Liver (tissue), 9 donors: ENCODE data around the gene POT1. TPM values are rescaled to one million over a fixed set of nuclear protein-coding genes. Genes with fewer than 3 reads are reported as not detected.

ENCODE experiments used
- DNase-seq: peaks from one replicate; pipeline ENCODE4 v3.0.0-alpha.2; 2017; ENCODE audit warnings: low spot score
- H3K27ac ChIP-seq, 2 donors: one replicate each; pipeline ENCODE4 v1.7.0; 2013; ENCODE audit warnings: inconsistent platforms in 2 of 2, low read length in 2 of 2, control low read depth in 1 of 2, low read depth in 1 of 2, mild to moderate bottlenecking in 1 of 2
- H3K27me3 ChIP-seq, 4 donors: one replicate each; pipeline versions ENCODE4 v1.6.1 to v1.7.0; 2013; ENCODE audit warnings: low read length in 3 of 4, inconsistent platforms in 1 of 4, mild to moderate bottlenecking in 1 of 4, moderate library complexity in 1 of 4; ENCODE audit not compliant: control insufficient read depth in 4 of 4, insufficient read depth in 4 of 4
- H3K36me3 ChIP-seq, 4 donors: one replicate each; pipeline versions ENCODE4 v1.6.1 to v1.7.0; 2013; ENCODE audit warnings: low read length in 3 of 4, mild to moderate bottlenecking in 3 of 4, low read depth in 1 of 4, moderate library complexity in 1 of 4; ENCODE audit not compliant: control insufficient read depth in 4 of 4, insufficient read depth in 3 of 4
- H3K4me1 ChIP-seq, 4 donors: one replicate each; pipeline versions ENCODE4 v1.6.1 to v1.7.0; 2013; ENCODE audit warnings: low read length in 3 of 4, mild to moderate bottlenecking in 3 of 4, moderate library complexity in 1 of 4; ENCODE audit not compliant: control insufficient read depth in 4 of 4, insufficient read depth in 4 of 4
- H3K4me3 ChIP-seq, 3 donors: one replicate each; pipeline versions ENCODE4 v1.6.1 to v1.7.0; 2013; ENCODE audit warnings: low read length in 3 of 3, control low read depth in 1 of 3, low read depth in 1 of 3, mild to moderate bottlenecking in 1 of 3
- H3K9ac ChIP-seq, 2 donors: one replicate each; pipeline ENCODE4 v1.7.0; 2013; ENCODE audit warnings: low read length in 2 of 2, mild to moderate bottlenecking in 2 of 2, moderate library complexity in 2 of 2, control low read depth in 1 of 2, low read depth in 1 of 2
- H3K9me3 ChIP-seq, 4 donors: one replicate each; pipeline versions ENCODE4 v1.6.1 to v1.7.0; 2013; ENCODE audit warnings: low read length in 3 of 4; ENCODE audit not compliant: control insufficient read depth in 4 of 4
- EGR1 ChIP-seq, 2 donors: IDR thresholded peaks; 2 replicates each; pipeline ENCODE4 v1.6.1; 2016 to 2018; ENCODE audit warnings: antibody characterized with exemption in 2 of 2, low read depth in 2 of 2
- FOXA1 ChIP-seq: IDR thresholded peaks from 2 replicates; pipeline ENCODE4 v1.6.1; 2016; ENCODE audit warnings: antibody characterized with exemption
- FOXA2 ChIP-seq: IDR thresholded peaks from 2 replicates; pipeline ENCODE4 v1.6.1; 2016; ENCODE audit warnings: antibody characterized with exemption
- GABPA ChIP-seq, 2 donors: IDR thresholded peaks in 1 of 2; conservative IDR thresholded peaks in 1 of 2; 2 replicates each; pipeline ENCODE4 v1.6.1; 2016; ENCODE audit warnings: antibody characterized with exemption in 2 of 2, mild to moderate bottlenecking in 1 of 2, moderate library complexity in 1 of 2
- HNF4A ChIP-seq, 2 donors: conservative IDR thresholded peaks; 2 replicates each; pipeline ENCODE4 v1.6.1; 2016; ENCODE audit warnings: antibody characterized with exemption in 2 of 2, mild to moderate bottlenecking in 2 of 2
- HNF4G ChIP-seq: IDR thresholded peaks from 2 replicates; pipeline ENCODE4 v1.6.1; 2016; ENCODE audit warnings: antibody characterized with exemption
- JUND ChIP-seq, 2 donors: IDR thresholded peaks; 2 replicates each; pipeline ENCODE4 v1.6.1; 2016; ENCODE audit warnings: antibody characterized with exemption in 2 of 2
- NR2F2 ChIP-seq: IDR thresholded peaks from 2 replicates; pipeline ENCODE4 v1.6.1; 2016; ENCODE audit warnings: antibody characterized with exemption
- RAD21 ChIP-seq, 2 donors: IDR thresholded peaks; 2 replicates each; pipeline ENCODE4 v1.6.1; 2016; ENCODE audit warnings: antibody characterized with exemption in 2 of 2, mild to moderate bottlenecking in 2 of 2
- RXRA ChIP-seq, 2 donors: IDR thresholded peaks; 2 replicates each; pipeline ENCODE4 v1.6.1; 2017 to 2018; ENCODE audit warnings: antibody characterized with exemption in 2 of 2, mild to moderate bottlenecking in 1 of 2
- SP1 ChIP-seq: IDR thresholded peaks from 2 replicates; pipeline ENCODE4 v1.6.1; 2018; ENCODE audit warnings: antibody characterized with exemption, mild to moderate bottlenecking
- TAF1 ChIP-seq: conservative IDR thresholded peaks from 2 replicates; pipeline ENCODE4 v1.6.1; 2016; ENCODE audit warnings: antibody characterized with exemption, mild to moderate bottlenecking
- YY1 ChIP-seq: IDR thresholded peaks from 2 replicates; pipeline ENCODE4 v1.6.1; 2016; ENCODE audit warnings: antibody characterized with exemption, mild to moderate bottlenecking
- WGBS: extraction: QIAGEN DNeasy Blood & Tissue Kit; methylation state at CpG from one replicate; pipeline ENCODE4 v1.1.7; 2013; 5-methylcytosine and 5-hydroxymethylcytosine counted together
- polyA plus RNA-seq, 2 donors: library from polyadenylated mRNA; stranded (reverse) in 1 of 2; unstranded in 1 of 2; fragments of 200-250 nt in 1 of 2; fragments of >200 nt in 1 of 2; fragmentation: Nextera tagmentation in 1 of 2; extraction: Ambion mirVana in 1 of 2; gene quantifications; one replicate each; pipeline versions ENCODE4 v1.2.1 to v1.2.3, GENCODE V29; 2013 to 2015
- total RNA-seq, 2 donors: library from RNA; depleted of rRNA; stranded (reverse); fragments of >200 nt; gene quantifications; one replicate each; pipeline ENCODE4 v1.2.3, GENCODE V29; 2014
- TF ChIP-seq, protein P1 (sequence below): IDR thresholded peaks from 2 replicates; pipeline ENCODE4 v1.6.1; 2016; ENCODE audit warnings: antibody characterized with exemption
- TF ChIP-seq, protein P2 (sequence below): IDR thresholded peaks from 2 replicates; pipeline ENCODE4 v1.6.1; 2016; ENCODE audit warnings: antibody characterized with exemption, mild to moderate bottlenecking
- TF ChIP-seq, protein P3 (sequence below): fragments of 150-350 bp; IDR thresholded peaks from 2 replicates; pipeline ENCODE4 v1.5.1; 2017; ENCODE audit warnings: improper control_type of control experiment, low read depth, low read length; ENCODE audit not compliant: missing input control
- TF ChIP-seq, protein P4 (sequence below): IDR thresholded peaks from 2 replicates; pipeline ENCODE4 v1.6.1; 2016; ENCODE audit warnings: antibody characterized with exemption
- TF ChIP-seq, protein P5 (sequence below): IDR thresholded peaks from 2 replicates; pipeline ENCODE4 v1.6.1; 2016; ENCODE audit warnings: antibody characterized with exemption
- donor health status: healthy.
- donor health status: healthy.
- donor health status: healthy.
- donor health status: healthy.
- donor health status: healthy.

POT1 gene
- total and polyA plus RNA-seq, 4 donors, result 4.9 to 35.5 (median 8.5) TPM

DNA sequence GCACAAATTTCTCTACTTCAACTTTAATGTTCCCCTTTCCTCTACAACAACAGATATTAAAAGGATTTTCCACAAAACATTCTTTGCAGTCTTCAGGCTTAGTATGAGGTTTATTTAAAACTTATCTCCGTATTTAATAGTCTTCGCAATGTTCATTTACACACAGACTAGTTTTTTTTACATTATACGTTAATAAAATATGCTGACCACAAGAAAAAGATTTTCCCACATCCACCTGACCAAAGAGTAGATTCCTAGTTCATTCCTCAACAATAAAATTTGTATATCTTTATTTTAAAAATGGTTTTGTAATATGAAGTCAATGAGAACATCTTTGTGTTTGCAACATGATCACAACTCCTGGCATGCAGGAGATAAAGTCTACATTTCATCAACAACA lies 42.4 kb downstream of the POT1 start:
- no peaks in the 10 kb centered on the region for H3K27me3 ChIP-seq
- no peak overlapping the region for H3K27ac ChIP-seq
- TF ChIP-seq GABPA (IDR thresholded peaks at IDR 0.05 in 1 of 2, conservative IDR thresholded peaks at IDR 0.05 in 1 of 2) (no peak), TAF1 (no peak), FOXA1 (no peak), JUND (IDR thresholded peaks at IDR 0.05) (no peak), HNF4A (conservative IDR thresholded peaks at IDR 0.05) (no peak), SP1 (no peak), FOXA2 (no peak), NR2F2 (no peak), RXRA (IDR thresholded peaks at IDR 0.05) (no peak), HNF4G (no peak), YY1 (no peak), RAD21 (IDR thresholded peaks at IDR 0.05) (no peak), EGR1 (IDR thresholded peaks at IDR 0.05; ENCODE audit: low read depth in 2 of 2) (no peak)
- TF ChIP-seq, protein P1, sequence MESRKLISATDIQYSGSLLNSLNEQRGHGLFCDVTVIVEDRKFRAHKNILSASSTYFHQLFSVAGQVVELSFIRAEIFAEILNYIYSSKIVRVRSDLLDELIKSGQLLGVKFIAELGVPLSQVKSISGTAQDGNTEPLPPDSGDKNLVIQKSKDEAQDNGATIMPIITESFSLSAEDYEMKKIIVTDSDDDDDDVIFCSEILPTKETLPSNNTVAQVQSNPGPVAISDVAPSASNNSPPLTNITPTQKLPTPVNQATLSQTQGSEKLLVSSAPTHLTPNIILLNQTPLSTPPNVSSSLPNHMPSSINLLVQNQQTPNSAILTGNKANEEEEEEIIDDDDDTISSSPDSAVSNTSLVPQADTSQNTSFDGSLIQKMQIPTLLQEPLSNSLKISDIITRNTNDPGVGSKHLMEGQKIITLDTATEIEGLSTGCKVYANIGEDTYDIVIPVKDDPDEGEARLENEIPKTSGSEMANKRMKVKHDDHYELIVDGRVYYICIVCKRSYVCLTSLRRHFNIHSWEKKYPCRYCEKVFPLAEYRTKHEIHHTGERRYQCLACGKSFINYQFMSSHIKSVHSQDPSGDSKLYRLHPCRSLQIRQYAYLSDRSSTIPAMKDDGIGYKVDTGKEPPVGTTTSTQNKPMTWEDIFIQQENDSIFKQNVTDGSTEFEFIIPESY, result no peak
- TF ChIP-seq, protein P2, sequence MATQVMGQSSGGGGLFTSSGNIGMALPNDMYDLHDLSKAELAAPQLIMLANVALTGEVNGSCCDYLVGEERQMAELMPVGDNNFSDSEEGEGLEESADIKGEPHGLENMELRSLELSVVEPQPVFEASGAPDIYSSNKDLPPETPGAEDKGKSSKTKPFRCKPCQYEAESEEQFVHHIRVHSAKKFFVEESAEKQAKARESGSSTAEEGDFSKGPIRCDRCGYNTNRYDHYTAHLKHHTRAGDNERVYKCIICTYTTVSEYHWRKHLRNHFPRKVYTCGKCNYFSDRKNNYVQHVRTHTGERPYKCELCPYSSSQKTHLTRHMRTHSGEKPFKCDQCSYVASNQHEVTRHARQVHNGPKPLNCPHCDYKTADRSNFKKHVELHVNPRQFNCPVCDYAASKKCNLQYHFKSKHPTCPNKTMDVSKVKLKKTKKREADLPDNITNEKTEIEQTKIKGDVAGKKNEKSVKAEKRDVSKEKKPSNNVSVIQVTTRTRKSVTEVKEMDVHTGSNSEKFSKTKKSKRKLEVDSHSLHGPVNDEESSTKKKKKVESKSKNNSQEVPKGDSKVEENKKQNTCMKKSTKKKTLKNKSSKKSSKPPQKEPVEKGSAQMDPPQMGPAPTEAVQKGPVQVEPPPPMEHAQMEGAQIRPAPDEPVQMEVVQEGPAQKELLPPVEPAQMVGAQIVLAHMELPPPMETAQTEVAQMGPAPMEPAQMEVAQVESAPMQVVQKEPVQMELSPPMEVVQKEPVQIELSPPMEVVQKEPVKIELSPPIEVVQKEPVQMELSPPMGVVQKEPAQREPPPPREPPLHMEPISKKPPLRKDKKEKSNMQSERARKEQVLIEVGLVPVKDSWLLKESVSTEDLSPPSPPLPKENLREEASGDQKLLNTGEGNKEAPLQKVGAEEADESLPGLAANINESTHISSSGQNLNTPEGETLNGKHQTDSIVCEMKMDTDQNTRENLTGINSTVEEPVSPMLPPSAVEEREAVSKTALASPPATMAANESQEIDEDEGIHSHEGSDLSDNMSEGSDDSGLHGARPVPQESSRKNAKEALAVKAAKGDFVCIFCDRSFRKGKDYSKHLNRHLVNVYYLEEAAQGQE, result no peak
- TF ChIP-seq, protein P3, sequence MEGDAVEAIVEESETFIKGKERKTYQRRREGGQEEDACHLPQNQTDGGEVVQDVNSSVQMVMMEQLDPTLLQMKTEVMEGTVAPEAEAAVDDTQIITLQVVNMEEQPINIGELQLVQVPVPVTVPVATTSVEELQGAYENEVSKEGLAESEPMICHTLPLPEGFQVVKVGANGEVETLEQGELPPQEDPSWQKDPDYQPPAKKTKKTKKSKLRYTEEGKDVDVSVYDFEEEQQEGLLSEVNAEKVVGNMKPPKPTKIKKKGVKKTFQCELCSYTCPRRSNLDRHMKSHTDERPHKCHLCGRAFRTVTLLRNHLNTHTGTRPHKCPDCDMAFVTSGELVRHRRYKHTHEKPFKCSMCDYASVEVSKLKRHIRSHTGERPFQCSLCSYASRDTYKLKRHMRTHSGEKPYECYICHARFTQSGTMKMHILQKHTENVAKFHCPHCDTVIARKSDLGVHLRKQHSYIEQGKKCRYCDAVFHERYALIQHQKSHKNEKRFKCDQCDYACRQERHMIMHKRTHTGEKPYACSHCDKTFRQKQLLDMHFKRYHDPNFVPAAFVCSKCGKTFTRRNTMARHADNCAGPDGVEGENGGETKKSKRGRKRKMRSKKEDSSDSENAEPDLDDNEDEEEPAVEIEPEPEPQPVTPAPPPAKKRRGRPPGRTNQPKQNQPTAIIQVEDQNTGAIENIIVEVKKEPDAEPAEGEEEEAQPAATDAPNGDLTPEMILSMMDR, result no peak
- TF ChIP-seq, protein P4, sequence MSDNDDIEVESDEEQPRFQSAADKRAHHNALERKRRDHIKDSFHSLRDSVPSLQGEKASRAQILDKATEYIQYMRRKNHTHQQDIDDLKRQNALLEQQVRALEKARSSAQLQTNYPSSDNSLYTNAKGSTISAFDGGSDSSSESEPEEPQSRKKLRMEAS, result no peak
- TF ChIP-seq, protein P5, sequence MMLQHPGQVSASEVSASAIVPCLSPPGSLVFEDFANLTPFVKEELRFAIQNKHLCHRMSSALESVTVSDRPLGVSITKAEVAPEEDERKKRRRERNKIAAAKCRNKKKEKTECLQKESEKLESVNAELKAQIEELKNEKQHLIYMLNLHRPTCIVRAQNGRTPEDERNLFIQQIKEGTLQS, result no peak
- no peak overlapping the region for H3K4me3 ChIP-seq
- no peak for DNase-seq
- no peaks in the 10 kb centered on the region for H3K4me1 ChIP-seq
- no peaks in the 10 kb centered on the region for H3K9me3 ChIP-seq
- WGBS, result 92% methylated on average over 3 of the region's 3 CpGs
- H3K9ac ChIP-seq, result no peak overlapping the region
- peaks cover 1 to 21% (median 11%) of the 10 kb centered on the region in 4 donors for H3K36me3 ChIP-seq
